Endodermal cell (in vitro differentiated cells): ENCODE measurements around the gene ARHGAP26. TPM values are rescaled to one million over a fixed set of nuclear protein-coding genes. Genes with fewer than 3 reads are reported as not detected.

Experiments used
- DNase-seq: peaks from one replicate; pipeline ENCODE4 v3.0.0-alpha.2; 2017
- H3K27ac ChIP-seq: 2 replicates; pipeline ENCODE4 v1.5.1; 2013; ENCODE audit warnings: mild to moderate bottlenecking, low read depth, low read length, moderate library complexity
- H3K27me3 ChIP-seq: 2 replicates; pipeline ENCODE4 v1.6.1; 2013; ENCODE audit warnings: mild to moderate bottlenecking, low read length, moderate library complexity; ENCODE audit not compliant: insufficient read depth, control insufficient read depth, poor library complexity, severe bottlenecking
- H3K36me3 ChIP-seq: 2 replicates; pipeline ENCODE4 v1.7.0; 2013; ENCODE audit warnings: mild to moderate bottlenecking, low read length, moderate library complexity; ENCODE audit not compliant: control insufficient read depth, insufficient read depth
- H3K4me1 ChIP-seq: one replicate; pipeline ENCODE4 v1.7.0; 2013; ENCODE audit warnings: low read length; ENCODE audit not compliant: control insufficient read depth, insufficient read depth
- H3K4me3 ChIP-seq: 2 replicates; pipeline ENCODE4 v1.5.1; 2013; ENCODE audit warnings: mild to moderate bottlenecking, low read length, moderate library complexity
- H3K9ac ChIP-seq: 2 replicates; pipeline ENCODE4 v1.6.1; 2013; ENCODE audit warnings: mild to moderate bottlenecking, low read length, moderate library complexity; ENCODE audit not compliant: poor library complexity, severe bottlenecking; ENCODE audit errors: extremely low read depth
- H3K9me3 ChIP-seq: 2 replicates; pipeline ENCODE4 v1.6.1; 2013; ENCODE audit warnings: mild to moderate bottlenecking, low read length, moderate library complexity; ENCODE audit not compliant: control insufficient read depth
- H3K27ac Mint-ChIP-seq: 2 replicates; pipeline ENCODE4 v1.8.0; 2020; ENCODE audit warnings: mixed read lengths
- H3K27me3 Mint-ChIP-seq: 2 replicates; pipeline ENCODE4 v1.8.0; 2021; ENCODE audit warnings: mild to moderate bottlenecking, mixed read lengths; ENCODE audit not compliant: insufficient read depth
- H3K36me3 Mint-ChIP-seq: 2 replicates; pipeline ENCODE4 v1.8.0; 2020; ENCODE audit warnings: low read depth, mixed read lengths
- H3K4me1 Mint-ChIP-seq: 2 replicates; pipeline ENCODE4 v1.8.0; 2020; ENCODE audit warnings: mixed read lengths
- H3K4me3 Mint-ChIP-seq: 2 replicates; pipeline ENCODE4 v1.8.0; 2020; ENCODE audit warnings: mild to moderate bottlenecking, moderate library complexity, mixed read lengths
- H3K9me3 Mint-ChIP-seq: 2 replicates; pipeline ENCODE4 v1.8.0; 2020; ENCODE audit warnings: mild to moderate bottlenecking, mixed read lengths
- WGBS, 2 experiments: methylation state at CpG; one replicate each; pipeline versions ENCODE4 v1.1.5 to v1.1.7; 2013; ENCODE audit warnings: missing lambda C conversion rate in 2 of 2, mixed read lengths in 1 of 2; ENCODE audit not compliant: insufficient coverage in 1 of 2, insufficient read length in 1 of 2; 5-methylcytosine and 5-hydroxymethylcytosine counted together
- total RNA-seq, 2 donors: library from RNA; stranded (reverse); fragmentation: NEBNext Ultra II Directional in 1 of 2; extraction: Animal tissue kit (Norgen Biotek cat#: 25700) in 1 of 2; gene quantifications; 2 replicates in 1 of 2; 3 replicates in 1 of 2; pipeline ENCODE4 v1.2.1, GENCODE V29; 2021
- TF ChIP-seq, protein P1 (sequence below): fragments of 200-600 bp; sonication (generic); conservative IDR thresholded peaks from 2 replicates; pipeline ENCODE4 v1.5.0; 2021; ENCODE audit warnings: antibody characterized with exemption, mild to moderate bottlenecking

ARHGAP26 gene
- total RNA-seq, 2 donors from 2014 or later, result 49.2 to 60.5 TPM

DNA sequence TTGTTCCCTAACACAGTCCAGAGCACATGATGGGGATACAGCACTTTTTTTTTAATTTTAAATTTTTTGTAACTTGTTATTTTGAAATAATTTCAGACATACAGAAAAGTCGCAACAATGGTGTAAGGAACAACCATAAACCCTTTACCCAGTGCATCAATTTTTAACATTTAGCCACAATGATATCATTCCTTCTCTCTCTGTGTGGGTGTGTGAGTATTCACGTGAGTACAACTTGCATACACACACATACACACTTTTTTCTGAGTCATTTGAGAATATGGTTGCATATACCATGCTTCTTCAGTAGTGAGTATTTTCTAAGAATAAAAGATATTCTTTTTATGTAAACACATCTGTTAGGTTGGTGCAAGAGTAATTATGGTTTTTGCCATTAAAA is 135.2 kb downstream of the ARHGAP26 start:
- TF ChIP-seq, protein P1, sequence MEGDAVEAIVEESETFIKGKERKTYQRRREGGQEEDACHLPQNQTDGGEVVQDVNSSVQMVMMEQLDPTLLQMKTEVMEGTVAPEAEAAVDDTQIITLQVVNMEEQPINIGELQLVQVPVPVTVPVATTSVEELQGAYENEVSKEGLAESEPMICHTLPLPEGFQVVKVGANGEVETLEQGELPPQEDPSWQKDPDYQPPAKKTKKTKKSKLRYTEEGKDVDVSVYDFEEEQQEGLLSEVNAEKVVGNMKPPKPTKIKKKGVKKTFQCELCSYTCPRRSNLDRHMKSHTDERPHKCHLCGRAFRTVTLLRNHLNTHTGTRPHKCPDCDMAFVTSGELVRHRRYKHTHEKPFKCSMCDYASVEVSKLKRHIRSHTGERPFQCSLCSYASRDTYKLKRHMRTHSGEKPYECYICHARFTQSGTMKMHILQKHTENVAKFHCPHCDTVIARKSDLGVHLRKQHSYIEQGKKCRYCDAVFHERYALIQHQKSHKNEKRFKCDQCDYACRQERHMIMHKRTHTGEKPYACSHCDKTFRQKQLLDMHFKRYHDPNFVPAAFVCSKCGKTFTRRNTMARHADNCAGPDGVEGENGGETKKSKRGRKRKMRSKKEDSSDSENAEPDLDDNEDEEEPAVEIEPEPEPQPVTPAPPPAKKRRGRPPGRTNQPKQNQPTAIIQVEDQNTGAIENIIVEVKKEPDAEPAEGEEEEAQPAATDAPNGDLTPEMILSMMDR, result no peak
- Mint-ChIP-seq H3K9me3 (no peaks in the 10 kb centered on the region), H3K27ac (no peak overlapping the region), H3K4me3 (no peak overlapping the region), H3K27me3 (no peaks in the 10 kb centered on the region), H3K4me1 (peaks cover 41% of the 10 kb centered on the region), H3K36me3 (peaks cover 54% of the 10 kb centered on the region)
- H3K36me3 ChIP-seq, result peaks cover 36% of the 10 kb centered on the region
- DNase-seq, result no peak
- H3K4me1 ChIP-seq, result peaks cover 19% of the 10 kb centered on the region
- H3K27me3 ChIP-seq, result no peaks in the 10 kb centered on the region
- no peak overlapping the region for H3K4me3 ChIP-seq
- no peaks in the 10 kb centered on the region for H3K9me3 ChIP-seq
- 100% methylated on average over 1 of the region's 2 CpGs; no CpG with 5 or more reads in 1 of the 2 experiments for WGBS, 2 experiments
- no peak overlapping the region for H3K9ac ChIP-seq
- H3K27ac ChIP-seq, result no peak overlapping the region

DNA sequence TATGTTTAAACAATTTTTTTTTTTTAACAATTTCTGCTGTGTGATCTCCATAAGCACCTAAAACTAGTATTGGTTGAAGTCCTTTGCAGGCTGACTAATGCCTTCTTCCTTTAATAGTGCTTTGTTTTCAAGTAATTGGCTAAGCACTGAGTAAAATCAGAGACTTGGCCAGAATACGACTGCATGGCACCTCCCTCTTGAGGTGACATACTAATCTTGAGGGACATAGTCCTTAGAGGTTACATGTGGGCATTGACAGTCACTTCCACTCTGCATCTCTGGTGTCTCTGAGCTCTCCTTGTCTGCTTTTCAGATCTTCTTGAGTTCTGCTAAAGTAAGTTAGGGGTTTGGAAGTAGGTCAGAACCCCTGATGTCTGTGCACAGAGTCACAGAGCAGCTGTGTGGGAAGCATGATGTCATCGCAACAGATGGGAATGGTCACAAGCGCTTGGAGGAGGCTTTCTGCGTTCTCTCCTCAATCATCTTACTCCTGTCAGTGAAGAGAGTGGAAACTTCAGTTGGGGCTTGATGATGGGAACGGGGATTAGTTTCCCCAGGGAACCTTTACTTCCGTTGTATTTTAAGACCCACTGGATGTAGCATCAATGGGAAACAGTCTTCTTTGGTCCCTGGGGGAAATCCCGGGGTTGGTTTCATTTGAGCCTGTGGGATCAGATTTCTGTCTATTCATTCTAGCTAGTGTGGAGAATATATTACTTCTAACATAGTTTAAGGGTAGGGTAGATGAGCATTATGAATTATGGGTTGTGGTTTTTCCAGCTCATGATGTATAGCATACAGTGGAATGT is 136.9 kb downstream of the ARHGAP26 start:
- no peak overlapping the region for H3K4me3 Mint-ChIP-seq
- 73 to 95% methylated on average over 3 to 7 of the region's 7 CpGs for WGBS, 2 experiments
- Histone ChIP-seq H3K4me3 (no peak overlapping the region), H3K27me3 (no peaks in the 10 kb centered on the region), H3K9me3 (no peaks in the 10 kb centered on the region), H3K36me3 (peaks cover 33% of the 10 kb centered on the region), H3K9ac (no peak overlapping the region), H3K27ac (no peak overlapping the region), H3K4me1 (peaks cover 8% of the 10 kb centered on the region)
- no peak overlapping the region for H3K27ac Mint-ChIP-seq
- no peak for DNase-seq
- H3K9me3 Mint-ChIP-seq, result no peaks in the 10 kb centered on the region
- H3K4me1 Mint-ChIP-seq, result peaks cover 39% of the 10 kb centered on the region
- H3K27me3 Mint-ChIP-seq, result no peaks in the 10 kb centered on the region
- TF ChIP-seq, protein P1, result no peak
- H3K36me3 Mint-ChIP-seq, result peaks cover 59% of the 10 kb centered on the region

DNA sequence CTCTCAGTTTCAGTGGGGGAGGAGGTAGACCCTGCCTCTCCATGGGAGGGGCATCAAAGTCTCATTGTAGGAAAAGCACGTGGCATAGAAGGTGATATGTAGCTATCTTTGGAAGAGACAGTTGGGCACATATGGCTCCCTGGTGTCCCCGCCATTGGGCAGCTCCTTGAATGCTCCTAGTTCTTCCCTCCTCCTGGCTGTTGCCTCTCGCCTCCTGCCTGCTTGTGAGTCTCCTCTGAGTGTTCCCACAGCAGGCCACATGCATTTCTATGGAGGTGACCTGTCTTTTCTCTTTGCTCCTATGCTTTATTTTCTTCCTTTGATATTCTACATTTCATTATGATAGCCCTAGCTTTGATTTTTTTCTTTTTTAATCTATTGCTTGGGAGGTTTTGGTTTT is 138.5 kb downstream of the ARHGAP26 start:
- 67 to 84% methylated on average over 1 to 3 of the region's 3 CpGs for WGBS, 2 experiments
- H3K27me3 ChIP-seq, result no peaks in the 10 kb centered on the region
- H3K4me3 ChIP-seq, result no peak overlapping the region
- DNase-seq, result no peak
- Mint-ChIP-seq H3K9me3 (no peaks in the 10 kb centered on the region), H3K4me3 (no peak overlapping the region), H3K4me1 (peaks cover 42% of the 10 kb centered on the region), H3K36me3 (peaks cover 58% of the 10 kb centered on the region), H3K27me3 (no peaks in the 10 kb centered on the region), H3K27ac (no peak overlapping the region)
- TF ChIP-seq, protein P1, result no peak
- H3K4me1 ChIP-seq, result peaks cover 8% of the 10 kb centered on the region
- no peaks in the 10 kb centered on the region for H3K9me3 ChIP-seq
- H3K27ac ChIP-seq, result no peak overlapping the region
- peaks cover 28% of the 10 kb centered on the region for H3K36me3 ChIP-seq
- no peak overlapping the region for H3K9ac ChIP-seq
